A673 (cell line): Measurements from ENCODE around the gene ARHGAP12. TPM values are rescaled to one million over a fixed set of nuclear protein-coding genes. Genes with fewer than 3 reads are reported as not detected.

Source experiments
- BruUV-seq: library from RNA; stranded (reverse); fragments of 400-500 nt; replicated peaks from 2 replicates; lab custom pipeline; 2021; lab: Mats Ljungman, UMichigan
- CTCF ChIA-PET: fragments of 300-600 bp; sonication (Branson Sonifier 250); formaldehyde crosslinking; loops from one replicate; lab custom pipeline; 2022; ENCODE audit warnings: antibody characterized with exemption; lab: Charles Lee
- POLR2A ChIA-PET: fragments of 300-600 bp; sonication (Branson Sonifier 250); formaldehyde crosslinking; loops from one replicate; lab custom pipeline; 2022; ENCODE audit warnings: antibody characterized with exemption; ENCODE audit not compliant: low non-redundant PET; lab: Charles Lee
- DNase-seq: peaks from one replicate; pipeline ENCODE4 v3.0.0-alpha.2; 2015; ENCODE audit warnings: low spot score
- H3K27ac ChIP-seq: fragments of 200-600 bp; sonication (generic); 2 replicates; pipeline ENCODE4 v1.5.1; 2016; ENCODE audit warnings: mixed run types, low read depth, mild to moderate bottlenecking, mixed read lengths, antibody characterized with exemption, low read length; ENCODE audit not compliant: poor library complexity, severe bottlenecking
- H3K27me3 ChIP-seq: fragments of 200-600 bp; sonication (generic); replicated peaks from 2 replicates; pipeline ENCODE4 v1.6.1; 2017; ENCODE audit warnings: mixed run types, low read depth, mild to moderate bottlenecking, mixed read lengths, antibody characterized with exemption, low read length; ENCODE audit not compliant: insufficient read depth, poor library complexity
- H3K36me3 ChIP-seq: fragments of 200-600 bp; sonication (generic); 2 replicates; pipeline ENCODE4 v1.6.1; 2016; ENCODE audit warnings: mixed run types, mild to moderate bottlenecking, mixed read lengths, antibody characterized with exemption, low read length; ENCODE audit not compliant: insufficient read depth, poor library complexity, severe bottlenecking
- H3K4me1 ChIP-seq: fragments of 200-600 bp; sonication (generic); 2 replicates; pipeline ENCODE4 v1.6.1; 2017; ENCODE audit warnings: mixed run types, mild to moderate bottlenecking, mixed read lengths, antibody characterized with exemption, low read length; ENCODE audit not compliant: insufficient read depth, poor library complexity, severe bottlenecking
- H3K4me3 ChIP-seq: fragments of 200-600 bp; sonication (generic); 2 replicates; pipeline ENCODE4 v1.5.1; 2016; ENCODE audit warnings: low read depth, mixed run types, mild to moderate bottlenecking, mixed read lengths, low read length; ENCODE audit not compliant: poor library complexity, severe bottlenecking
- H3K9me3 ChIP-seq: fragments of 200-600 bp; sonication (generic); 2 replicates; pipeline ENCODE4 v1.6.1; 2016; ENCODE audit warnings: mixed run types, low read depth, mild to moderate bottlenecking, mixed read lengths, antibody characterized with exemption, low read length; ENCODE audit not compliant: poor library complexity, severe bottlenecking
- CTCF ChIP-seq: fragments of 300-800, 200-600 bp; sonication (generic); conservative IDR thresholded peaks from 2 replicates; pipeline ENCODE4 v1.5.1; 2017; ENCODE audit warnings: low read depth, mild to moderate bottlenecking, antibody characterized with exemption, low read length, moderate library complexity, mixed read lengths
- EZH2 ChIP-seq: fragments of 200-600 bp; sonication (generic); IDR thresholded peaks from 2 replicates; pipeline ENCODE4 v1.6.1; 2017; ENCODE audit warnings: borderline replicate concordance, low read depth, mild to moderate bottlenecking, mixed read lengths, antibody characterized with exemption, low read length; ENCODE audit not compliant: poor library complexity, severe bottlenecking
- intact Hi-C: fragments of 100-400 bp; cut with micrococcal nuclease; formaldehyde crosslinking; loops from one replicate; pipeline ENCODE4 v1.10.0; 2022; ENCODE audit not compliant: unreplicated experiment
- total RNA-seq: library from RNA; stranded (reverse); gene quantifications from 2 replicates; pipeline ENCODE4 v1.2.3, GENCODE V29; 2021

Gene ARHGAP12
- total RNA-seq, 1 experiment from 2014 or later, result 30.0 TPM

- Histone ChIP-seq H3K27me3 (no peaks in the 10 kb centered on the region), H3K9me3 (no peaks in the 10 kb centered on the region), H3K4me1 (no peaks in the 10 kb centered on the region), H3K36me3 (no peaks in the 10 kb centered on the region), H3K27ac (no peak overlapping the region), H3K4me3 (no peak overlapping the region)
- ChIA-PET CTCF (no interaction called here), POLR2A (no interaction called here)
- no TSS peak for BruUV-seq
- no peak for DNase-seq
- TF ChIP-seq EZH2 (no peak), CTCF (no peak)
- intact Hi-C loops, result no loop called here
Measured at GRCh38 chr10:31782701-31783100, 145.9 kb downstream of the ARHGAP12 start.

- Histone ChIP-seq H3K27ac (no peak overlapping the region), H3K4me1 (no peaks in the 10 kb centered on the region), H3K36me3 (no peaks in the 10 kb centered on the region), H3K27me3 (no peaks in the 10 kb centered on the region), H3K4me3 (no peak overlapping the region), H3K9me3 (no peaks in the 10 kb centered on the region)
- no peak for TF ChIP-seq CTCF
- TF ChIP-seq EZH2, result no peak
- intact Hi-C loops, result no loop called here
- BruUV-seq, result no TSS peak
- ChIA-PET CTCF (no interaction called here), POLR2A (no interaction called here)
- DNase-seq, result no peak
Measured at GRCh38 chr10:31780717-31781116, 147.9 kb downstream of the ARHGAP12 start.

GRCh38 chr10:31778627-31779026 is 150.0 kb downstream of the ARHGAP12 start:
- CTCF ChIA-PET, result no interaction called here
- Histone ChIP-seq H3K4me1 (no peaks in the 10 kb centered on the region), H3K4me3 (no peak overlapping the region), H3K27me3 (no peaks in the 10 kb centered on the region), H3K27ac (no peak overlapping the region), H3K9me3 (no peaks in the 10 kb centered on the region), H3K36me3 (no peaks in the 10 kb centered on the region)
- TF ChIP-seq CTCF, result no peak
- TF ChIP-seq EZH2, result no peak
- no peak for DNase-seq
- intact Hi-C loops, result no loop called here
- no TSS peak for BruUV-seq
- POLR2A ChIA-PET, result no interaction called here
